HL-60 (cell line): ENCODE data around the gene NPR1.
"Not testable (repeated sequence)": the region's sequence is repeated elsewhere in the genome, so short reads cannot be mapped to it uniquely, and the experiment has no call there.

Experiments
- DNase-seq, 2 experiments: peaks; one replicate each; pipeline ENCODE4 v3.0.0-alpha.2; 2010 to 2020; ENCODE audit warnings: low read depth in 1 of 2, low spot score in 1 of 2
- H3K27ac ChIP-seq: fragments of 250-450 bp; sonication (Bioruptor Pico); replicated peaks from 2 replicates; pipeline ENCODE4 v1.5.1; 2020; ENCODE audit warnings: mild to moderate bottlenecking, moderate library complexity
- H3K27me3 ChIP-seq: fragments of 250-450 bp; sonication (Bioruptor Pico); 2 replicates; pipeline ENCODE4 v1.5.1; 2021; ENCODE audit warnings: mild to moderate bottlenecking, moderate library complexity; ENCODE audit not compliant: insufficient read depth, poor library complexity, severe bottlenecking
- H3K4me3 ChIP-seq: replicated peaks from 2 replicates; pipeline ENCODE4 v1.5.1; 2011; ENCODE audit warnings: mild to moderate bottlenecking, control low read depth, low read length; ENCODE audit not compliant: insufficient read depth
- GABPA ChIP-seq: IDR thresholded peaks from 2 replicates; pipeline ENCODE4 v1.6.1; 2012; ENCODE audit warnings: low read depth
- POLR2AphosphoS5 ChIP-seq: IDR thresholded peaks from 2 replicates; pipeline ENCODE4 v1.6.1; 2012; ENCODE audit warnings: low read depth
- SPI1 ChIP-seq: IDR thresholded peaks from 2 replicates; pipeline ENCODE4 v1.6.1; 2012; ENCODE audit warnings: low read depth, mild to moderate bottlenecking, borderline replicate concordance
- TF ChIP-seq, protein P1 (sequence below): IDR thresholded peaks from one replicate; pipeline ENCODE4 v1.5.1; 2011; ENCODE audit warnings: low read length, control low read depth, inconsistent platforms; ENCODE audit not compliant: insufficient read depth
- TF ChIP-seq, protein P2 (sequence below): IDR thresholded peaks from 2 replicates; pipeline ENCODE4 v1.6.1; 2012; ENCODE audit warnings: low read depth; ENCODE audit not compliant: insufficient replicate concordance

The NPR1 gene

DNA sequence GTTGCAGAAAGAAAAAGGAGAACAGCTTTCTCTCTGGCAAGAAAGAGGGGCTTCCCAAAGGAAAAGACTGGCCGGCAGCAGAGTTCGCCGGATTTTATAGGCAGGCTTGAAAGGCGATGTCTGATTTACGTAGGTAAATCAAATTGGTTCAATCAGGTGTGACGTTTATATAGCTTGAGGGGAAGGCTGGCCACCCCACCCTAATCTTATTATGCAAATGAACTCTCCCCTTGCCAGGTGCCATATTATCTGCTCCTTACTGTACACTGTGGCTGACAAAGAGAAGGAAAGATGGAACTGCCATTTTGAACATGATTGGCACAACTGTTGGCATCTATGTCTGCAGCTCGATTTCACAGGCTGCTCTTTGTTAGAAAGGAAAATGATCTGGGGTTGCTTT lies 32.5 kb downstream of the NPR1 start:
- TF ChIP-seq, protein P1, sequence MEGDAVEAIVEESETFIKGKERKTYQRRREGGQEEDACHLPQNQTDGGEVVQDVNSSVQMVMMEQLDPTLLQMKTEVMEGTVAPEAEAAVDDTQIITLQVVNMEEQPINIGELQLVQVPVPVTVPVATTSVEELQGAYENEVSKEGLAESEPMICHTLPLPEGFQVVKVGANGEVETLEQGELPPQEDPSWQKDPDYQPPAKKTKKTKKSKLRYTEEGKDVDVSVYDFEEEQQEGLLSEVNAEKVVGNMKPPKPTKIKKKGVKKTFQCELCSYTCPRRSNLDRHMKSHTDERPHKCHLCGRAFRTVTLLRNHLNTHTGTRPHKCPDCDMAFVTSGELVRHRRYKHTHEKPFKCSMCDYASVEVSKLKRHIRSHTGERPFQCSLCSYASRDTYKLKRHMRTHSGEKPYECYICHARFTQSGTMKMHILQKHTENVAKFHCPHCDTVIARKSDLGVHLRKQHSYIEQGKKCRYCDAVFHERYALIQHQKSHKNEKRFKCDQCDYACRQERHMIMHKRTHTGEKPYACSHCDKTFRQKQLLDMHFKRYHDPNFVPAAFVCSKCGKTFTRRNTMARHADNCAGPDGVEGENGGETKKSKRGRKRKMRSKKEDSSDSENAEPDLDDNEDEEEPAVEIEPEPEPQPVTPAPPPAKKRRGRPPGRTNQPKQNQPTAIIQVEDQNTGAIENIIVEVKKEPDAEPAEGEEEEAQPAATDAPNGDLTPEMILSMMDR = no peak
- H3K4me3 ChIP-seq = no peak overlapping the region
- DNase-seq = no peak
- H3K27ac ChIP-seq = no peak overlapping the region
- no peaks in the 10 kb centered on the region for H3K27me3 ChIP-seq

DNA sequence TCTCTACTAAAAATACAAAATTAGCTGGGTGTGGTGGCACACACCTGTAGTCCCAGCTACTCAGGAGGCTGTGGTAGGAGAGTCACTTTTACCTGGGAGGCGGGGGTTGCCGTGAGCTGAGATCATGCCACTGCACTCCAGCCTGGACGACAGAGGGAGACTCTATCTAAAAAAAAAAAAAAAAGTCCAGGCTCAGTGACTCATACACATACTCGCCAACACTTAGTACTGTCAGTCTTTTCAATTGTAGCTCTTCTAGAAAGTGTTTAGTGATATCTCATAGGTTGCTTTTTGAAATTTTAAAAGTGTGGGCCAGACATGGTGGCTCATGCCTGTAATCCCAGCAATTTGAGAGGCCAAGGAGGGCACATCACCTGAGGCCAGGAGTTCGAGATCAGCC lies 37.7 kb downstream of the NPR1 start:
- not testable (repeated sequence) for H3K4me3 ChIP-seq, H3K27ac ChIP-seq, H3K27me3 ChIP-seq, DNase-seq

DNA sequence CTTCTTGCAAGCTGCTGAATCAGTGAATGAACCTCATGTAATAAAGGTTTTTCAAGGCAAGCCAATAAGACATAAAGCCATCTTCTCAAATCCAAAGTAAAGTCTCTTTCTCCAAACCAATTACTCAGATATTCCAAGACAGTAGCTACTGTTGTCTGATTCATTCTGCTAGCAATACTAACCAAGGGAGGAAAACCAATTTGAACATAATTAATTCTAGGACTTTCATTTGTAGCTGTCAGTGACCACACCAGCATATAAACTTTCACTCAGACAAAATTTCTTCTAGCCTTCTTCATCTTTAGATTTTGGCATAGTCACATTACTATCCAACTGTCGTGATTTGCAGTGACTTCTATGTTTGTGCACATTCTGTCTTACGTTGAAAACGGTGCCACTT lies 38.8 kb downstream of the NPR1 start:
- DNase-seq = no peak
- H3K4me3 ChIP-seq = no peak overlapping the region
- TF ChIP-seq GABPA = no peak
- TF ChIP-seq, protein P2, sequence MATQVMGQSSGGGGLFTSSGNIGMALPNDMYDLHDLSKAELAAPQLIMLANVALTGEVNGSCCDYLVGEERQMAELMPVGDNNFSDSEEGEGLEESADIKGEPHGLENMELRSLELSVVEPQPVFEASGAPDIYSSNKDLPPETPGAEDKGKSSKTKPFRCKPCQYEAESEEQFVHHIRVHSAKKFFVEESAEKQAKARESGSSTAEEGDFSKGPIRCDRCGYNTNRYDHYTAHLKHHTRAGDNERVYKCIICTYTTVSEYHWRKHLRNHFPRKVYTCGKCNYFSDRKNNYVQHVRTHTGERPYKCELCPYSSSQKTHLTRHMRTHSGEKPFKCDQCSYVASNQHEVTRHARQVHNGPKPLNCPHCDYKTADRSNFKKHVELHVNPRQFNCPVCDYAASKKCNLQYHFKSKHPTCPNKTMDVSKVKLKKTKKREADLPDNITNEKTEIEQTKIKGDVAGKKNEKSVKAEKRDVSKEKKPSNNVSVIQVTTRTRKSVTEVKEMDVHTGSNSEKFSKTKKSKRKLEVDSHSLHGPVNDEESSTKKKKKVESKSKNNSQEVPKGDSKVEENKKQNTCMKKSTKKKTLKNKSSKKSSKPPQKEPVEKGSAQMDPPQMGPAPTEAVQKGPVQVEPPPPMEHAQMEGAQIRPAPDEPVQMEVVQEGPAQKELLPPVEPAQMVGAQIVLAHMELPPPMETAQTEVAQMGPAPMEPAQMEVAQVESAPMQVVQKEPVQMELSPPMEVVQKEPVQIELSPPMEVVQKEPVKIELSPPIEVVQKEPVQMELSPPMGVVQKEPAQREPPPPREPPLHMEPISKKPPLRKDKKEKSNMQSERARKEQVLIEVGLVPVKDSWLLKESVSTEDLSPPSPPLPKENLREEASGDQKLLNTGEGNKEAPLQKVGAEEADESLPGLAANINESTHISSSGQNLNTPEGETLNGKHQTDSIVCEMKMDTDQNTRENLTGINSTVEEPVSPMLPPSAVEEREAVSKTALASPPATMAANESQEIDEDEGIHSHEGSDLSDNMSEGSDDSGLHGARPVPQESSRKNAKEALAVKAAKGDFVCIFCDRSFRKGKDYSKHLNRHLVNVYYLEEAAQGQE = no peak
- no peak for TF ChIP-seq POLR2AphosphoS5
- TF ChIP-seq SPI1 = no peak
- TF ChIP-seq, protein P1 = no peak
- no peak overlapping the region for H3K27ac ChIP-seq
- H3K27me3 ChIP-seq = no peaks in the 10 kb centered on the region

DNA sequence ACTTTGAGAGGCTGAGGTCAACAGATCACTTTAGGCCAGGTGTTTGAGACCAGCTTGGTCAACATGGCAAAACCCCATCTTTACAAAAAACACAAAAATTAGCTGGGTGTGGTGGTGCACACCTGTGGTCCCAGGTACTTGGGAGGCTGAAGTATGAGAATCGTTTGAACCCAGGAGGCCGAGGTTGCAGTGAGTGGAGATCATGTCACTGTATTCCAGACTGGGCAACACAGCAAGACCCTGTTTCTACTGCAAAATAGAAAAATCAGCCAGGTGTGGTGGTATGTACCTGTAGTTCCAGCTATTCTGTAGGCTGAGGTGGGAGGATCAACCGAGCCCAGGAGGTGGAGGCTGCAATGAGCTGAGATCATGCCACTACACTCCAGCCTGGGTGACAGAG lies 45.2 kb downstream of the NPR1 start:
- TF ChIP-seq, protein P1 = no peak
- TF ChIP-seq, protein P2 = no peak
- TF ChIP-seq SPI1 (no peak), POLR2AphosphoS5 (no peak), GABPA (no peak)
- no peak for DNase-seq
- no peak overlapping the region for H3K27ac ChIP-seq
- H3K27me3 ChIP-seq = no peaks in the 10 kb centered on the region
- no peak overlapping the region for H3K4me3 ChIP-seq

DNA sequence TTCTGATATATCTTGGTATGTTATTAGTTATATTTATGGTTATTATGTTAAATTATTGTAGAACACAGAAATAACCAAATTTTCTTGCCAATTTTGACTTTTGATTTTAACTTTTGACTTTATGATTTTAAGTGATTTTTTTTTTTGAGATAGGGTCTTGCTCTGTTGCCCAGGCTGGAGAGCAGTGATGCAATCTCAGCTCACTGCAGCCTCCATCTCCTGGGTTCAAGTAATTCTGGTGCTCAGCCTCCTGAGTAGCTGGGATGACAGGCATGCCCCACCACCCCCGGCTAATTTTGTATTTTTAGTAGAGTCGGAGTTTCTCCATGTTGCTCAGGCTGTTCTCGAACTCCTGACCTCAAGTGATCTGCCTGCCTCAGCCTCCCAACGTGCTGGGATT lies 46.1 kb downstream of the NPR1 start:
- not testable (repeated sequence) for H3K27ac ChIP-seq, DNase-seq, H3K4me3 ChIP-seq, H3K27me3 ChIP-seq
